ENCODE results near the gene SLC25A39. TPM values are rescaled to one million over a fixed set of nuclear protein-coding genes. Genes with fewer than 3 reads are reported as not detected.

The SLC25A39 gene
- total RNA-seq, 6 experiments from 2014 or later: 56.3 to 111 (median 64.6) TPM

GRCh38 chr17:44363613-44364159, 39.1 kb upstream of the SLC25A39 start, which contains the start of gene FAM171A2:
Gene FAM171A2 (minus strand): TSS chr17:44363853. CDS start chr17:44363714, 139 bp downstream.
- Histone ChIP-seq H3K27ac (no peak within 1 kb of the TSS), H3K27me3 (no peaks in the 10 kb centered on the region), H3K4me1 (peaks cover 0 to 6% (median 0%) of the 10 kb centered on the region in 4 donors), H3K36me3 (no peaks in the 10 kb centered on the region), H3K9me3 (no peaks in the 10 kb centered on the region), H3K4me3 (peak within 1 kb of the TSS; percentile 49 to 57 (median 50))
- TF ChIP-seq CTCF (IDR thresholded peaks at IDR 0.05): peak; percentile 61 to 99 (median 75)
- no peak for TF ChIP-seq POLR2A (IDR thresholded peaks at IDR 0.05)
- ATAC-seq (peak; percentile 85 to 94 (median 89)), DNase-seq (peak; percentile 52 to 72 (median 63))
- 1% methylated on average over 38 of the region's 63 CpGs for WGBS (ENCODE audit: insufficient coverage, low coverage, low lambda C conversion rate, missing lambda C conversion rate)
- intact Hi-C loops (cut with DNase I): no loop called here

GRCh38 chr17:44362949-44363612, 38.5 kb upstream of the SLC25A39 start:
- H3K36me3 ChIP-seq: no peaks in the 10 kb centered on the region
- H3K27ac ChIP-seq: no peak overlapping the region
- intact Hi-C loops (cut with DNase I): no loop called here
- ATAC-seq (peak; percentile 7 to 31 (median 26)), DNase-seq (peak in 1 of 3 donors; percentile 50)
- H3K27me3 ChIP-seq: no peaks in the 10 kb centered on the region
- peak overlapping the region; percentile 49 to 57 (median 50) for H3K4me3 ChIP-seq
- no peak for TF ChIP-seq CTCF (IDR thresholded peaks at IDR 0.05)
- TF ChIP-seq POLR2A (IDR thresholded peaks at IDR 0.05): no peak
- peaks cover 0 to 6% (median 0%) of the 10 kb centered on the region in 4 donors for H3K4me1 ChIP-seq
- H3K9me3 ChIP-seq: no peaks in the 10 kb centered on the region
- 0% methylated on average over 13 of the region's 45 CpGs for WGBS (ENCODE audit: insufficient coverage, low coverage, low lambda C conversion rate, missing lambda C conversion rate)

GRCh38 chr17:44362459-44362948, 37.9 kb upstream of the SLC25A39 start:
- 44% methylated on average over 3 of the region's 11 CpGs for WGBS (ENCODE audit: insufficient coverage, low coverage, low lambda C conversion rate, missing lambda C conversion rate)
- no peaks in the 10 kb centered on the region for H3K9me3 ChIP-seq
- no peak overlapping the region for H3K27ac ChIP-seq
- no peaks in the 10 kb centered on the region for H3K27me3 ChIP-seq
- ATAC-seq: no peak
- H3K36me3 ChIP-seq: no peaks in the 10 kb centered on the region
- DNase-seq: no peak
- intact Hi-C loops (cut with DNase I): no loop called here
- H3K4me1 ChIP-seq: peaks cover 0 to 6% (median 0%) of the 10 kb centered on the region in 4 donors
- no peak for TF ChIP-seq CTCF (IDR thresholded peaks at IDR 0.05)
- no peak for TF ChIP-seq POLR2A (IDR thresholded peaks at IDR 0.05)
- peak overlapping the region in 1 of 3 donors; percentile 50 for H3K4me3 ChIP-seq

- no peak for ATAC-seq
- intact Hi-C loops (cut with DNase I): no loop called here
- Histone ChIP-seq H3K4me3 (no peak overlapping the region), H3K27ac (no peak overlapping the region), H3K27me3 (no peaks in the 10 kb centered on the region), H3K36me3 (no peaks in the 10 kb centered on the region), H3K4me1 (peaks cover 0 to 6% (median 0%) of the 10 kb centered on the region in 4 donors), H3K9me3 (no peaks in the 10 kb centered on the region)
- TF ChIP-seq POLR2A (IDR thresholded peaks at IDR 0.05): no peak
- no peak for TF ChIP-seq CTCF (IDR thresholded peaks at IDR 0.05)
- 59% methylated on average over 9 of the region's 11 CpGs for WGBS (ENCODE audit: insufficient coverage, low coverage, low lambda C conversion rate, missing lambda C conversion rate)
- no peak for DNase-seq
Observed at GRCh38 chr17:44361292-44362260, 37.0 kb upstream of the SLC25A39 start.
